GM23338 (cell line): ENCODE data around the gene MTFR1L. TPM values are rescaled to one million over a fixed set of nuclear protein-coding genes. Genes with fewer than 3 reads are reported as not detected.

Experiments used
- ATAC-seq: fragments of 200-7000 bp; cut with Tn5 transposase; 3 replicates; pipeline ENCODE4 v1.9.1; 2020
- DNase-seq: peaks from one replicate; pipeline ENCODE4 v3.0.0-alpha.2; 2015; ENCODE audit warnings: low spot score
- H2AFZ ChIP-seq: fragments of 200-600 bp; sonication (generic); 2 replicates; pipeline ENCODE4 v1.8.0; 2016; ENCODE audit warnings: antibody characterized with exemption, mild to moderate bottlenecking, moderate library complexity
- H3F3A ChIP-seq: fragments of 200-600 bp; sonication (generic); replicated peaks from 2 replicates; pipeline ENCODE4 v1.8.0; 2017; ENCODE audit warnings: antibody characterized with exemption, mixed run types, low read depth
- H3K27ac ChIP-seq: fragments of 200-600 bp; sonication (generic); 2 replicates; pipeline ENCODE4 v1.6.1; 2016; ENCODE audit warnings: low read depth
- H3K27me3 ChIP-seq: fragments of 200-600 bp; sonication (generic); 2 replicates; pipeline ENCODE4 v1.8.0; 2016; ENCODE audit warnings: mild to moderate bottlenecking, mixed run types, moderate library complexity; ENCODE audit not compliant: insufficient read depth
- H3K36me3 ChIP-seq: fragments of 200-600 bp; sonication (generic); 2 replicates; pipeline ENCODE4 v1.8.0; 2016; ENCODE audit warnings: mild to moderate bottlenecking; ENCODE audit not compliant: insufficient read depth
- H3K4me1 ChIP-seq: fragments of 200-600 bp; sonication (generic); 2 replicates; pipeline ENCODE4 v1.8.0; 2016; ENCODE audit warnings: mild to moderate bottlenecking, moderate library complexity; ENCODE audit not compliant: insufficient read depth
- H3K4me2 ChIP-seq: fragments of 200-600 bp; sonication (generic); 2 replicates; pipeline ENCODE4 v1.7.1; 2017; ENCODE audit warnings: mixed run types
- H3K4me3 ChIP-seq: fragments of 200-600 bp; sonication (generic); 2 replicates; pipeline ENCODE4 v1.6.1; 2016; ENCODE audit warnings: mixed run types
- H3K79me2 ChIP-seq: fragments of 200-600 bp; sonication (generic); replicated peaks from 2 replicates; pipeline ENCODE4 v1.8.0; 2017; ENCODE audit warnings: mild to moderate bottlenecking; ENCODE audit not compliant: insufficient read depth
- H3K9me2 ChIP-seq: fragments of 200-600 bp; sonication (generic); 2 replicates; pipeline ENCODE4 v1.8.0; 2017; ENCODE audit not compliant: insufficient read depth
- H4K20me1 ChIP-seq: fragments of 200-600 bp; sonication (generic); replicated peaks from 2 replicates; pipeline ENCODE4 v1.8.0; 2017; ENCODE audit warnings: mild to moderate bottlenecking; ENCODE audit not compliant: insufficient read depth
- H3K27ac Mint-ChIP-seq: 2 replicates; pipeline ENCODE4 v1.8.0; 2020; ENCODE audit warnings: inconsistent platforms, mild to moderate bottlenecking, moderate library complexity, mixed read lengths
- H3K27me3 Mint-ChIP-seq: 3 replicates; pipeline ENCODE4 v1.8.0; 2022; ENCODE audit warnings: low read depth, mild to moderate bottlenecking, moderate library complexity, mixed read lengths, inconsistent platforms; ENCODE audit not compliant: insufficient read depth, poor library complexity
- H3K36me3 Mint-ChIP-seq: 3 replicates; pipeline ENCODE4 v1.8.0; 2021; ENCODE audit warnings: low read depth, mild to moderate bottlenecking, inconsistent platforms, moderate library complexity, mixed read lengths
- H3K4me1 Mint-ChIP-seq: 3 replicates; pipeline ENCODE4 v1.8.0; 2020; ENCODE audit warnings: mild to moderate bottlenecking, inconsistent platforms, mixed read lengths
- H3K4me3 Mint-ChIP-seq: 3 replicates; pipeline ENCODE4 v1.8.0; 2021; ENCODE audit warnings: moderate library complexity, mild to moderate bottlenecking, inconsistent platforms, mixed read lengths
- H3K9me3 Mint-ChIP-seq: 3 replicates; pipeline ENCODE4 v1.8.0; 2020; ENCODE audit warnings: moderate library complexity, mild to moderate bottlenecking, inconsistent platforms, mixed read lengths
- CREB1 ChIP-seq: fragments of 250-450 bp; sonication (Bioruptor Pico); IDR thresholded peaks from 2 replicates; pipeline ENCODE4 v1.5.0; 2020; ENCODE audit warnings: low read depth, mild to moderate bottlenecking, moderate library complexity
- EZH2phosphoT487 ChIP-seq: fragments of 200-600 bp; sonication (generic); IDR thresholded peaks from one replicate; pipeline ENCODE4 v1.8.1; 2018; ENCODE audit warnings: antibody characterized with exemption; ENCODE audit not compliant: unreplicated experiment
- JUNB ChIP-seq: IDR thresholded peaks from one replicate; pipeline ENCODE4 v1.6.1; 2016; ENCODE audit warnings: antibody characterized with exemption; ENCODE audit not compliant: unreplicated experiment
- NANOG ChIP-seq: IDR thresholded peaks from 2 replicates; pipeline ENCODE4 v1.6.1; 2016; ENCODE audit warnings: antibody characterized with exemption, borderline replicate concordance
- polyA plus RNA-seq: library from polyadenylated mRNA; unstranded; fragments of >200 nt; fragmentation: Nextera tagmentation; extraction: Ambion mirVana; gene quantifications from 2 replicates; pipeline ENCODE4 v1.2.1, GENCODE V29; 2016
- total RNA-seq: library from RNA; depleted of rRNA; stranded (reverse); fragments of >200 nt; shearing (Covaris generic); gene quantifications from 2 replicates; pipeline ENCODE4 v1.2.3, GENCODE V29; 2014
- TF ChIP-seq, protein P1 (sequence below): fragments of 250-450 bp; sonication (Bioruptor Pico); IDR thresholded peaks from 2 replicates; pipeline ENCODE4 v1.5.0; 2020; ENCODE audit warnings: mild to moderate bottlenecking, moderate library complexity
- TF ChIP-seq, protein P2 (sequence below): IDR thresholded peaks from one replicate; pipeline ENCODE4 v1.6.1; 2018; ENCODE audit warnings: antibody characterized with exemption; ENCODE audit not compliant: unreplicated experiment

MTFR1L gene
- total and polyA plus RNA-seq, 2 experiments from 2014 or later = 14.8 to 22.7 TPM

DNA sequence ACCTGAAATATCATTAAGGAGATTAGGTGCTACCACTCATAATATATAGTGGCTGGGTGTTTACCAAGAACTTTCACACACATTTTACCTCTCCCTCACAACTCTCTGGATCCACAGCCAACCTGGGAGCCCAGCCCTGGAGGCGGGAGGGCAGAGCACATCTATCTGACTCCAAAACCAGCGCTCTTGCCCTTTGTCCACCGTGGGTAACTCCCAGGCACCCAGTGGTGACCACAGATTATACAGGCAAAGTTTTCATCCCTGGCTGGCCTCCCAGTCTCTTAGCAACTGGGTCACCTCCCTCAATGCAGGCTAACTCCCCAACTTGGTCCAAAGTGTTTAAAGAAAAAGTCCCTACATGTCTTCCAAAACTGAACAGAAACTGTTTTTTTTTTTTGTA lies 53.4 kb downstream of the MTFR1L start (continued):
- TF ChIP-seq, protein P1, sequence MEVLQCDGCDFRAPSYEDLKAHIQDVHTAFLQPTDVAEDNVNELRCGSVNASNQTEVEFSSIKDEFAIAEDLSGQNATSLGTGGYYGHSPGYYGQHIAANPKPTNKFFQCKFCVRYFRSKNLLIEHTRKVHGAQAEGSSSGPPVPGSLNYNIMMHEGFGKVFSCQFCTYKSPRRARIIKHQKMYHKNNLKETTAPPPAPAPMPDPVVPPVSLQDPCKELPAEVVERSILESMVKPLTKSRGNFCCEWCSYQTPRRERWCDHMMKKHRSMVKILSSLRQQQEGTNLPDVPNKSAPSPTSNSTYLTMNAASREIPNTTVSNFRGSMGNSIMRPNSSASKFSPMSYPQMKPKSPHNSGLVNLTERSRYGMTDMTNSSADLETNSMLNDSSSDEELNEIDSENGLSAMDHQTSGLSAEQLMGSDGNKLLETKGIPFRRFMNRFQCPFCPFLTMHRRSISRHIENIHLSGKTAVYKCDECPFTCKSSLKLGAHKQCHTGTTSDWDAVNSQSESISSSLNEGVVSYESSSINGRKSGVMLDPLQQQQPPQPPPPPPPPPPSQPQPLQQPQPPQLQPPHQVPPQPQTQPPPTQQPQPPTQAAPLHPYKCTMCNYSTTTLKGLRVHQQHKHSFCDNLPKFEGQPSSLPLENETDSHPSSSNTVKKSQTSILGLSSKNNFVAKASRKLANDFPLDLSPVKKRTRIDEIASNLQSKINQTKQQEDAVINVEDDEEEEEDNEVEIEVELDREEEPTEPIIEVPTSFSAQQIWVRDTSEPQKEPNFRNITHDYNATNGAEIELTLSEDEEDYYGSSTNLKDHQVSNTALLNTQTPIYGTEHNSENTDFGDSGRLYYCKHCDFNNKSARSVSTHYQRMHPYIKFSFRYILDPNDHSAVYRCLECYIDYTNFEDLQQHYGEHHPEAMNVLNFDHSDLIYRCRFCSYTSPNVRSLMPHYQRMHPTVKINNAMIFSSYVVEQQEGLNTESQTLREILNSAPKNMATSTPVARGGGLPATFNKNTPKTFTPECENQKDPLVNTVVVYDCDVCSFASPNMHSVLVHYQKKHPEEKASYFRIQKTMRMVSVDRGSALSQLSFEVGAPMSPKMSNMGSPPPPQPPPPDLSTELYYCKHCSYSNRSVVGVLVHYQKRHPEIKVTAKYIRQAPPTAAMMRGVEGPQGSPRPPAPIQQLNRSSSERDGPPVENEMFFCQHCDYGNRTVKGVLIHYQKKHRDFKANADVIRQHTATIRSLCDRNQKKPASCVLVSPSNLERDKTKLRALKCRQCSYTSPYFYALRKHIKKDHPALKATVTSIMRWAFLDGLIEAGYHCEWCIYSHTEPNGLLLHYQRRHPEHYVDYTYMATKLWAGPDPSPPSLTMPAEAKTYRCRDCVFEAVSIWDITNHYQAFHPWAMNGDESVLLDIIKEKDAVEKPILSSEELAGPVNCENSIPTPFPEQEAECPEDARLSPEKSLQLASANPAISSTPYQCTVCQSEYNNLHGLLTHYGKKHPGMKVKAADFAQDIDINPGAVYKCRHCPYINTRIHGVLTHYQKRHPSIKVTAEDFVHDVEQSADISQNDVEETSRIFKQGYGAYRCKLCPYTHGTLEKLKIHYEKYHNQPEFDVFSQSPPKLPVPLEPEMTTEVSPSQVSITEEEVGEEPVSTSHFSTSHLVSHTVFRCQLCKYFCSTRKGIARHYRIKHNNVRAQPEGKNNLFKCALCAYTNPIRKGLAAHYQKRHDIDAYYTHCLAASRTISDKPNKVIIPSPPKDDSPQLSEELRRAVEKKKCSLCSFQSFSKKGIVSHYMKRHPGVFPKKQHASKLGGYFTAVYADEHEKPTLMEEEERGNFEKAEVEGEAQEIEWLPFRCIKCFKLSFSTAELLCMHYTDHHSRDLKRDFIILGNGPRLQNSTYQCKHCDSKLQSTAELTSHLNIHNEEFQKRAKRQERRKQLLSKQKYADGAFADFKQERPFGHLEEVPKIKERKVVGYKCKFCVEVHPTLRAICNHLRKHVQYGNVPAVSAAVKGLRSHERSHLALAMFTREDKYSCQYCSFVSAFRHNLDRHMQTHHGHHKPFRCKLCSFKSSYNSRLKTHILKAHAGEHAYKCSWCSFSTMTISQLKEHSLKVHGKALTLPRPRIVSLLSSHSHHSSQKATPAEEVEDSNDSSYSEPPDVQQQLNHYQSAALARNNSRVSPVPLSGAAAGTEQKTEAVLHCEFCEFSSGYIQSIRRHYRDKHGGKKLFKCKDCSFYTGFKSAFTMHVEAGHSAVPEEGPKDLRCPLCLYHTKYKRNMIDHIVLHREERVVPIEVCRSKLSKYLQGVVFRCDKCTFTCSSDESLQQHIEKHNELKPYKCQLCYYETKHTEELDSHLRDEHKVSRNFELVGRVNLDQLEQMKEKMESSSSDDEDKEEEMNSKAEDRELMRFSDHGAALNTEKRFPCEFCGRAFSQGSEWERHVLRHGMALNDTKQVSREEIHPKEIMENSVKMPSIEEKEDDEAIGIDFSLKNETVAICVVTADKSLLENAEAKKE (CRISPR knock-in tag) = no peak
- no peak for TF ChIP-seq JUNB

DNA sequence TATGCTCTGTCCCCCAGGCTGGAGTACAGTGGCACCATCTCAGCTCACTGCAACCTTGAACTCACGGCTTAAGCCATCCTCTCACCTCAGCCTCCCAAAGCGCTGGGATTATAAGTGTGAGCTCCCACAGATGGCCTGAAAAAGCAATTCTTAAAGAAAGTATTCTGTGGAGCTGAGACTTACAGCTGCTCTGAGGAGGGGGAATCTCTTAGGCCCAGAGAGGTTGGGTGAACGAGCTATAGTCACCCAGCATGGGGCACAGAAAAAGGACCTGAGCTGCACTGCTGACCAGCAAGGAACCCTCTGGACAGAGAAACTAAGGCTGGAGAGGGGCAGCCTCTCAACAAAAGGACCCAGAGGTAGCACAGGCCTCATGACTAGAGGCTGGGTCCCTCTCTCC lies 54.5 kb downstream of the MTFR1L start:
- Mint-ChIP-seq H3K9me3 (no peaks in the 10 kb centered on the region; the same call in 2 of the 3 replicates), H3K4me3 (no peak overlapping the region; the same call in 2 of the 3 replicates), H3K27ac (no peak overlapping the region), H3K4me1 (peaks cover 20% of the 10 kb centered on the region), H3K36me3 (no peaks in the 10 kb centered on the region), H3K27me3 (peaks cover 5% of the 10 kb centered on the region)
- ATAC-seq (no peak), DNase-seq (no peak)
- Histone ChIP-seq H3K27ac (no peak overlapping the region), H3K27me3 (peaks cover 17% of the 10 kb centered on the region), H3F3A (0 out of 2 replicates have a peak, but pooled peaks cover 3% of the 10 kb centered on the region), H2AFZ (0 out of 2 replicates have a peak overlapping the region, but pooled peaks have one; percentile 78), H3K79me2 (no peaks in the 10 kb centered on the region), H3K4me3 (peak overlapping the region; percentile 76; the same call in 1 of the 2 replicates), H4K20me1 (no peaks in the 10 kb centered on the region), H3K4me1 (peaks cover 18% of the 10 kb centered on the region), H3K36me3 (no peaks in the 10 kb centered on the region), H3K4me2 (peak overlapping the region; percentile 76), H3K9me2 (no peaks in the 10 kb centered on the region)
- TF ChIP-seq, protein P2, sequence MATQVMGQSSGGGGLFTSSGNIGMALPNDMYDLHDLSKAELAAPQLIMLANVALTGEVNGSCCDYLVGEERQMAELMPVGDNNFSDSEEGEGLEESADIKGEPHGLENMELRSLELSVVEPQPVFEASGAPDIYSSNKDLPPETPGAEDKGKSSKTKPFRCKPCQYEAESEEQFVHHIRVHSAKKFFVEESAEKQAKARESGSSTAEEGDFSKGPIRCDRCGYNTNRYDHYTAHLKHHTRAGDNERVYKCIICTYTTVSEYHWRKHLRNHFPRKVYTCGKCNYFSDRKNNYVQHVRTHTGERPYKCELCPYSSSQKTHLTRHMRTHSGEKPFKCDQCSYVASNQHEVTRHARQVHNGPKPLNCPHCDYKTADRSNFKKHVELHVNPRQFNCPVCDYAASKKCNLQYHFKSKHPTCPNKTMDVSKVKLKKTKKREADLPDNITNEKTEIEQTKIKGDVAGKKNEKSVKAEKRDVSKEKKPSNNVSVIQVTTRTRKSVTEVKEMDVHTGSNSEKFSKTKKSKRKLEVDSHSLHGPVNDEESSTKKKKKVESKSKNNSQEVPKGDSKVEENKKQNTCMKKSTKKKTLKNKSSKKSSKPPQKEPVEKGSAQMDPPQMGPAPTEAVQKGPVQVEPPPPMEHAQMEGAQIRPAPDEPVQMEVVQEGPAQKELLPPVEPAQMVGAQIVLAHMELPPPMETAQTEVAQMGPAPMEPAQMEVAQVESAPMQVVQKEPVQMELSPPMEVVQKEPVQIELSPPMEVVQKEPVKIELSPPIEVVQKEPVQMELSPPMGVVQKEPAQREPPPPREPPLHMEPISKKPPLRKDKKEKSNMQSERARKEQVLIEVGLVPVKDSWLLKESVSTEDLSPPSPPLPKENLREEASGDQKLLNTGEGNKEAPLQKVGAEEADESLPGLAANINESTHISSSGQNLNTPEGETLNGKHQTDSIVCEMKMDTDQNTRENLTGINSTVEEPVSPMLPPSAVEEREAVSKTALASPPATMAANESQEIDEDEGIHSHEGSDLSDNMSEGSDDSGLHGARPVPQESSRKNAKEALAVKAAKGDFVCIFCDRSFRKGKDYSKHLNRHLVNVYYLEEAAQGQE = no peak
- TF ChIP-seq, protein P1 (CRISPR knock-in tag) = no peak
- no peak for TF ChIP-seq EZH2phosphoT487
- no peak for TF ChIP-seq CREB1 (CRISPR knock-in tag)
- TF ChIP-seq NANOG = no peak
